OCI-LY1 (cell line): ENCODE data around the gene FUT9.

Experiments used
- CTCF ChIP-seq: fragments of 200-600 bp; sonication (generic), shearing (Covaris generic); IDR thresholded peaks from 2 replicates; pipeline ENCODE4 v1.5.1; 2017; ENCODE audit warnings: mild to moderate bottlenecking, antibody characterized with exemption, low read length, moderate library complexity, mixed read lengths
- EZH2 ChIP-seq: fragments of 200-600 bp; sonication (generic), shearing (Covaris generic); IDR thresholded peaks from 2 replicates; pipeline ENCODE4 v1.8.0; 2017; ENCODE audit warnings: borderline replicate concordance, mixed run types, mild to moderate bottlenecking, antibody characterized with exemption, low read length, moderate library complexity, mixed read lengths

GRCh38 chr6:95991906-95992305, 23.9 kb upstream of the FUT9 start:
- TF ChIP-seq CTCF = no peak
- TF ChIP-seq EZH2 = no peak
